ENCODE data around the gene ATP6V0C. TPM values are rescaled to one million over a fixed set of nuclear protein-coding genes. Genes with fewer than 3 reads are reported as not detected.

The ATP6V0C gene
- total and polyA plus RNA-seq, 2 of the 8 experiments (the other 6 are each of a cell fraction or from before 2014, with no cell fraction given), result 125 to 176 TPM

DNA sequence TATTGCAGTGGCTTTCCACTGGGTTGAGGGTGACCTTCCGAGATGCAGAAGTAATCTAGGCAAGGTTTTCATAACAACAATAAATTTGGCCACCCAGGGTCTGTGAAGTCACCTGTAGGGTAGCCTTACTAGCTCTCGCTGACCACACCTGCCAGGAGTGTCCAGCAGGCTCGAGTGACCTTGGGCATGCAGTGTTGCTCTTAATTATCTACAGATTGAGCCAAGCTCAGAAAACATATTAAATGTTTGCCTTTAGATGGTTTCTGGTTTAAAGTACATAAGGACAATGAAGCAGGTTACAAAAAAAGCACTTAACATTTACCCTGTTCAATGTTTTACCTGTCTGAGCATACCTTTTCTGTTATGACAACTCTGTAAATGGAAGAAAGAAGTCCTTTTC lies 37.0 kb upstream of the ATP6V0C start:
- WGBS, 2 experiments (ENCODE audit: extremely low coverage in 1 of 2, insufficient coverage in 1 of 2, insufficient read length in 1 of 2, insufficient replicate concordance in 2 of 2, low coverage in 1 of 2, low lambda C conversion rate in 2 of 2, missing lambda C conversion rate in 1 of 2), result 95% methylated on average over 3 of the region's 3 CpGs; no CpG with 5 or more reads in 1 of the 2 experiments
- Histone ChIP-seq H3K23ac (ENCODE audit: insufficient read length) (no peak overlapping the region), H4K20me1 (replicated peaks in 1 of 2; ENCODE audit: control insufficient read depth in 1 of 2, insufficient read depth in 2 of 2, low read length in 2 of 2) (peaks cover 9 to 21% of the 10 kb centered on the region in 2 experiments), H3K27me3 (replicated peaks in 1 of 4; ENCODE audit: control insufficient read depth in 3 of 4, extremely low read depth in 1 of 4, insufficient read depth in 3 of 4, low read length in 3 of 4) (peaks cover 15 to 38% (median 27%) of the 10 kb centered on the region in 4 experiments), H3K79me1 (ENCODE audit: low read depth, low read length) (peaks cover 17% of the 10 kb centered on the region), H3K4ac (replicated peaks; ENCODE audit: insufficient read length, low read depth, low read length) (no peak overlapping the region), H3K36me3 (ENCODE audit: control insufficient read depth in 2 of 4, insufficient read depth in 4 of 4, low read length in 3 of 4) (no peaks in the 10 kb centered on the region), H2BK20ac (ENCODE audit: low read length) (no peak overlapping the region), H4K91ac (replicated peaks; ENCODE audit: insufficient read length, low read length) (no peak overlapping the region), H4K8ac (ENCODE audit: extremely low read depth, insufficient read depth, low read length) (no peak overlapping the region), H3K18ac (ENCODE audit: extremely low read depth, low read length) (no peak overlapping the region), H2BK15ac (ENCODE audit: low read length) (no peak overlapping the region), H2AFZ (ENCODE audit: low read length) (no peak overlapping the region), H2BK120ac (replicated peaks; ENCODE audit: low read depth, low read length) (no peak overlapping the region), H3K4me1 (replicated peaks in 1 of 4; ENCODE audit: control insufficient read depth in 3 of 4, insufficient read depth in 4 of 4, low read length in 3 of 4) (peaks cover 0 to 18% (median 8%) of the 10 kb centered on the region in 4 experiments; a peak in 5 of 7 replicates), H3K4me2 (ENCODE audit: insufficient read depth in 1 of 2, low read depth in 2 of 2, low read length in 2 of 2) (no peak overlapping the region; a peak in 1 of 4 replicates), H2BK5ac (ENCODE audit: low read depth, low read length) (no peak overlapping the region), H3K9me3 (ENCODE audit: insufficient read depth in 2 of 2, low read depth in 1 of 2, low read length in 1 of 2) (no peaks in the 10 kb centered on the region), H2BK12ac (ENCODE audit: low read depth, low read length) (no peak overlapping the region), H3K27ac (ENCODE audit: low read depth, low read length) (no peak overlapping the region), H3K23me2 (ENCODE audit: low read depth, low read length) (peaks cover 17% of the 10 kb centered on the region; the same call in 1 of the 2 replicates), H3K14ac (ENCODE audit: insufficient read length) (no peak overlapping the region), H3K79me2 (ENCODE audit: control insufficient read depth in 1 of 2, insufficient read depth in 2 of 2, low read length in 2 of 2) (peaks cover 0 to 4% of the 10 kb centered on the region in 2 experiments; a peak in 1 of 4 replicates), H3K56ac (replicated peaks; ENCODE audit: insufficient read length, low read depth, low read length) (no peak overlapping the region), H3K4me3 (ENCODE audit: extremely low read depth in 1 of 4, insufficient read depth in 2 of 4, low read depth in 3 of 4, low read length in 4 of 4) (no peak overlapping the region), H3K9ac (replicated peaks in 1 of 4; ENCODE audit: extremely low read depth in 1 of 4, low read depth in 3 of 4, low read length in 3 of 4) (no peak overlapping the region), H2AK5ac (ENCODE audit: low read depth, low read length) (no peak overlapping the region), H4K5ac (ENCODE audit: insufficient read length, low read depth, low read length) (no peak overlapping the region)
- no peak for DNase-seq (ENCODE audit: low read depth in 1 of 2, low spot score in 2 of 2)
- POLR2A ChIA-PET (ENCODE audit: partially characterized antibody), result interaction anchor here (1.1 to 1.7 kb wide), 4 partner anchors 11 to 277 kb away, joined by 3 to 5 read pairs (median 4); no protein-coding TSS in a partner anchor
- CTCF ChIA-PET (ENCODE audit: partially characterized antibody), result interaction anchor here (1.2 to 2.8 kb wide), 2 partner anchors 12 to 25 kb away, joined by 3 to 15 read pairs; no protein-coding TSS in a partner anchor
- TF ChIP-seq BACH1 (IDR thresholded peaks at IDR 0.05; ENCODE audit: low read length) (no peak), CBX5 (IDR thresholded peaks at IDR 0.05; ENCODE audit: low read depth, low read length) (no peak), TAF1 (IDR thresholded peaks at IDR 0.05; ENCODE audit: low read depth, low read length) (no peak), GTF2F1 (IDR thresholded peaks at IDR 0.05; ENCODE audit: borderline replicate concordance, low read depth, low read length) (no peak), RBBP5 (IDR thresholded peaks at IDR 0.05; ENCODE audit: borderline replicate concordance, low read depth, low read length) (no peak), RXRA (IDR thresholded peaks at IDR 0.05; ENCODE audit: insufficient read depth, low read depth, low read length) (no peak), SIX5 (IDR thresholded peaks at IDR 0.05; ENCODE audit: low read depth, low read length) (no peak), CHD2 (IDR thresholded peaks at IDR 0.05; ENCODE audit: low read length) (no peak), SIRT6 (IDR thresholded peaks at IDR 0.05; ENCODE audit: low read length) (no peak), CTBP2 (IDR thresholded peaks at IDR 0.05; ENCODE audit: borderline replicate concordance, insufficient read depth, insufficient read length, low read length) (no peak)
- FAIRE-seq, result no peak

Data from H1 (cell line).